Memory B cell (primary cell): ENCODE data around the gene ZIM2.

Source experiments
- ATAC-seq: fragments of 150-1000 bp; cut with Tn5 transposase; 2 replicates; pipeline ENCODE4 v1.10.0; 2021; ENCODE audit warnings: low read depth, mild to moderate bottlenecking, moderate library complexity
- DNase-seq, 2 donors: peaks; one replicate each; pipeline ENCODE4 v3.0.0; 2022; ENCODE audit warnings: low spot score in 2 of 2
- H3K27ac Mint-ChIP-seq: one replicate; pipeline ENCODE4 v1.8.0; 2022; ENCODE audit warnings: mild to moderate bottlenecking, moderate library complexity, mixed read lengths
- H3K27me3 Mint-ChIP-seq: one replicate; pipeline ENCODE4 v1.8.0; 2022; ENCODE audit warnings: mixed read lengths
- H3K36me3 Mint-ChIP-seq: one replicate; pipeline ENCODE4 v1.8.0; 2022; ENCODE audit warnings: mild to moderate bottlenecking, mixed read lengths
- H3K4me1 Mint-ChIP-seq: one replicate; pipeline ENCODE4 v1.8.0; 2022; ENCODE audit warnings: mixed read lengths
- H3K4me3 Mint-ChIP-seq: one replicate; pipeline ENCODE4 v1.8.0; 2022; ENCODE audit warnings: mild to moderate bottlenecking, moderate library complexity, mixed read lengths
- H3K9me3 Mint-ChIP-seq: one replicate; pipeline ENCODE4 v1.8.0; 2022; ENCODE audit warnings: mixed read lengths

ZIM2 gene

GRCh38 chr19:56808717-56809392, 31.7 kb downstream of the ZIM2 start:
- Mint-ChIP-seq H3K4me3 (no peak overlapping the region), H3K4me1 (no peaks in the 10 kb centered on the region), H3K27ac (no peak overlapping the region), H3K36me3 (no peaks in the 10 kb centered on the region), H3K9me3 (peaks cover 18% of the 10 kb centered on the region), H3K27me3 (no peaks in the 10 kb centered on the region)
- ATAC-seq (no peak), DNase-seq (no peak)

- no peak overlapping the region for H3K4me3 Mint-ChIP-seq
- H3K4me1 Mint-ChIP-seq = no peaks in the 10 kb centered on the region
- ATAC-seq (no peak), DNase-seq (no peak)
- H3K9me3 Mint-ChIP-seq = peaks cover 14% of the 10 kb centered on the region
- no peaks in the 10 kb centered on the region for H3K27me3 Mint-ChIP-seq
- H3K27ac Mint-ChIP-seq = no peak overlapping the region
- H3K36me3 Mint-ChIP-seq = no peaks in the 10 kb centered on the region
These were observed 33.9 kb downstream of the ZIM2 start for GRCh38 chr19:56806639-56807038.

GRCh38 chr19:56778351-56778750, 62.2 kb downstream of the ZIM2 start:
- no peaks in the 10 kb centered on the region for H3K4me1 Mint-ChIP-seq
- ATAC-seq (no peak), DNase-seq (no peak)
- no peak overlapping the region for H3K27ac Mint-ChIP-seq
- H3K9me3 Mint-ChIP-seq = peaks cover 14% of the 10 kb centered on the region
- H3K27me3 Mint-ChIP-seq = no peaks in the 10 kb centered on the region
- H3K36me3 Mint-ChIP-seq = no peaks in the 10 kb centered on the region
- no peak overlapping the region for H3K4me3 Mint-ChIP-seq

- peaks cover 4% of the 10 kb centered on the region for H3K4me1 Mint-ChIP-seq
- no peak overlapping the region for H3K4me3 Mint-ChIP-seq
- DNase-seq = no peak
- H3K27ac Mint-ChIP-seq = no peak overlapping the region
- no peak for ATAC-seq
- peaks cover 17% of the 10 kb centered on the region for H3K9me3 Mint-ChIP-seq
- H3K27me3 Mint-ChIP-seq = peaks cover 2% of the 10 kb centered on the region
- H3K36me3 Mint-ChIP-seq = peaks cover 10% of the 10 kb centered on the region
These were observed 70.9 kb downstream of the ZIM2 start for GRCh38 chr19:56769650-56770049.

GRCh38 chr19:56765137-56765536, 75.4 kb downstream of the ZIM2 start:
- no peak for ATAC-seq
- DNase-seq = peak in 1 of 2 donors; percentile 27
- peaks cover 13% of the 10 kb centered on the region for H3K36me3 Mint-ChIP-seq
- peaks cover 4% of the 10 kb centered on the region for H3K4me1 Mint-ChIP-seq
- peaks cover 19% of the 10 kb centered on the region for H3K9me3 Mint-ChIP-seq
- H3K27ac Mint-ChIP-seq = no peak overlapping the region
- peak overlapping the region; percentile 61 for H3K4me3 Mint-ChIP-seq
- peaks cover 5% of the 10 kb centered on the region for H3K27me3 Mint-ChIP-seq

- Mint-ChIP-seq H3K27me3 (peaks cover 5% of the 10 kb centered on the region), H3K4me1 (peaks cover 4% of the 10 kb centered on the region), H3K27ac (no peak overlapping the region), H3K36me3 (peaks cover 13% of the 10 kb centered on the region), H3K4me3 (no peak overlapping the region), H3K9me3 (peaks cover 22% of the 10 kb centered on the region)
- ATAC-seq (no peak), DNase-seq (no peak)
These were observed 76.3 kb downstream of the ZIM2 start for GRCh38 chr19:56764196-56764695.

- H3K4me1 Mint-ChIP-seq = peaks cover 4% of the 10 kb centered on the region
- no peak overlapping the region for H3K27ac Mint-ChIP-seq
- no peak for DNase-seq
- peaks cover 6% of the 10 kb centered on the region for H3K27me3 Mint-ChIP-seq
- ATAC-seq = no peak
- peaks cover 36% of the 10 kb centered on the region for H3K9me3 Mint-ChIP-seq
- peaks cover 16% of the 10 kb centered on the region for H3K36me3 Mint-ChIP-seq
- H3K4me3 Mint-ChIP-seq = no peak overlapping the region
These were observed 79.7 kb downstream of the ZIM2 start for GRCh38 chr19:56760842-56761241.

GRCh38 chr19:56759531-56759930, 81.0 kb downstream of the ZIM2 start:
- peaks cover 4% of the 10 kb centered on the region for H3K27me3 Mint-ChIP-seq
- ATAC-seq = no peak
- no peak for DNase-seq
- H3K36me3 Mint-ChIP-seq = peaks cover 9% of the 10 kb centered on the region
- H3K4me3 Mint-ChIP-seq = no peak overlapping the region
- H3K4me1 Mint-ChIP-seq = no peaks in the 10 kb centered on the region
- peaks cover 29% of the 10 kb centered on the region for H3K9me3 Mint-ChIP-seq
- H3K27ac Mint-ChIP-seq = no peak overlapping the region

GRCh38 chr19:56751078-56751489, 89.4 kb downstream of the ZIM2 start:
- H3K4me1 Mint-ChIP-seq = no peaks in the 10 kb centered on the region
- H3K9me3 Mint-ChIP-seq = peaks cover 17% of the 10 kb centered on the region

GRCh38 chr19:56750658-56751057, 89.9 kb downstream of the ZIM2 start:
- Mint-ChIP-seq H3K9me3 (peaks cover 17% of the 10 kb centered on the region), H3K27me3 (no peaks in the 10 kb centered on the region), H3K4me3 (no peak overlapping the region), H3K27ac (no peak overlapping the region), H3K4me1 (no peaks in the 10 kb centered on the region), H3K36me3 (peaks cover 4% of the 10 kb centered on the region)
- DNase-seq (no peak), ATAC-seq (no peak)

More at GRCh38 chr19:56751078-56751489, 89.4 kb downstream of the ZIM2 start:
- DNase-seq (no peak), ATAC-seq (no peak)
- Mint-ChIP-seq H3K27me3 (no peaks in the 10 kb centered on the region), H3K4me3 (no peak overlapping the region), H3K27ac (no peak overlapping the region), H3K36me3 (peaks cover 4% of the 10 kb centered on the region)

- Mint-ChIP-seq H3K4me1 (no peaks in the 10 kb centered on the region), H3K9me3 (peaks cover 17% of the 10 kb centered on the region), H3K4me3 (no peak overlapping the region), H3K36me3 (peaks cover 5% of the 10 kb centered on the region), H3K27ac (no peak overlapping the region), H3K27me3 (no peaks in the 10 kb centered on the region)
- no peak for ATAC-seq
- DNase-seq = no peak
These were observed 92.1 kb downstream of the ZIM2 start for GRCh38 chr19:56748378-56748777.

- peaks cover 22% of the 10 kb centered on the region for H3K9me3 Mint-ChIP-seq
- no peak for ATAC-seq
- no peak for DNase-seq
- H3K4me1 Mint-ChIP-seq = no peaks in the 10 kb centered on the region
- H3K27ac Mint-ChIP-seq = no peak overlapping the region
- H3K27me3 Mint-ChIP-seq = no peaks in the 10 kb centered on the region
- peaks cover 8% of the 10 kb centered on the region for H3K36me3 Mint-ChIP-seq
- no peak overlapping the region for H3K4me3 Mint-ChIP-seq
These were observed 94.2 kb downstream of the ZIM2 start for GRCh38 chr19:56746367-56746766.

- peaks cover 16% of the 10 kb centered on the region for H3K9me3 Mint-ChIP-seq
These were observed 100.0 kb downstream of the ZIM2 start for GRCh38 chr19:56740501-56740900.

GRCh38 chr19:56736571-56736970, 104.0 kb downstream of the ZIM2 start:
- Mint-ChIP-seq H3K9me3 (peaks cover 18% of the 10 kb centered on the region), H3K36me3 (peaks cover 6% of the 10 kb centered on the region), H3K4me1 (no peaks in the 10 kb centered on the region), H3K27ac (no peak overlapping the region), H3K27me3 (no peaks in the 10 kb centered on the region), H3K4me3 (no peak overlapping the region)
- DNase-seq (no peak), ATAC-seq (no peak)

More at GRCh38 chr19:56740501-56740900, 100.0 kb downstream of the ZIM2 start:
- H3K36me3 Mint-ChIP-seq = peaks cover 9% of the 10 kb centered on the region
- H3K4me3 Mint-ChIP-seq = no peak overlapping the region
- H3K27ac Mint-ChIP-seq = no peak overlapping the region
- H3K27me3 Mint-ChIP-seq = no peaks in the 10 kb centered on the region
- ATAC-seq (no peak), DNase-seq (no peak)
- H3K4me1 Mint-ChIP-seq = no peaks in the 10 kb centered on the region

- peaks cover 6% of the 10 kb centered on the region for H3K36me3 Mint-ChIP-seq
- ATAC-seq (no peak), DNase-seq (no peak)
- no peaks in the 10 kb centered on the region for H3K4me1 Mint-ChIP-seq
- no peaks in the 10 kb centered on the region for H3K27me3 Mint-ChIP-seq
- peaks cover 18% of the 10 kb centered on the region for H3K9me3 Mint-ChIP-seq
- no peak overlapping the region for H3K4me3 Mint-ChIP-seq
- no peak overlapping the region for H3K27ac Mint-ChIP-seq
These were observed 107.5 kb downstream of the ZIM2 start for GRCh38 chr19:56732976-56733375.
